Type B pancreatic cell (in vitro differentiated cells): ENCODE data around the gene MBD6. TPM values are rescaled to one million over a fixed set of nuclear protein-coding genes. Genes with fewer than 3 reads are reported as not detected.
"Not testable (repeated sequence)": the region's sequence is repeated elsewhere in the genome, so short reads cannot be mapped to it uniquely, and the experiment has no call there.

Source experiments
- DNase-seq: peaks from one replicate; pipeline ENCODE4 v3.0.0; 2021; ENCODE audit warnings: mixed read lengths; ENCODE audit not compliant: unreplicated experiment; ENCODE audit errors: extremely low spot score
- H3K27ac Mint-ChIP-seq: 2 replicates; pipeline ENCODE4 v1.8.0; 2021; ENCODE audit warnings: mild to moderate bottlenecking, mixed read lengths
- H3K27me3 Mint-ChIP-seq: 2 replicates; pipeline ENCODE4 v1.8.0; 2021; ENCODE audit warnings: mixed read lengths
- H3K36me3 Mint-ChIP-seq: 2 replicates; pipeline ENCODE4 v1.8.0; 2021; ENCODE audit warnings: mixed read lengths
- H3K4me1 Mint-ChIP-seq: one replicate; pipeline ENCODE4 v1.8.0; 2021; ENCODE audit warnings: mixed read lengths; ENCODE audit not compliant: unreplicated experiment
- H3K4me3 Mint-ChIP-seq: 2 replicates; pipeline ENCODE4 v1.8.0; 2021; ENCODE audit warnings: mild to moderate bottlenecking, mixed read lengths
- H3K9me3 Mint-ChIP-seq: 2 replicates; pipeline ENCODE4 v1.8.0; 2021; ENCODE audit warnings: mixed read lengths
- CTCF ChIP-seq: fragments of 200-600 bp; sonication (generic); conservative IDR thresholded peaks from 2 replicates; pipeline ENCODE4 v1.5.0; 2021; ENCODE audit warnings: antibody characterized with exemption, mild to moderate bottlenecking
- total RNA-seq: library from RNA; stranded (reverse); gene quantifications from 2 replicates; pipeline ENCODE4 v1.2.1, GENCODE V29; 2021; ENCODE audit warnings: low replicate concordance

MBD6 gene
- total RNA-seq, 1 donor from 2014 or later: 94.7 TPM

GRCh38 chr12:57558864-57559263, 36.2 kb downstream of the MBD6 start:
- peaks cover under 1% of the 10 kb centered on the region for H3K4me1 Mint-ChIP-seq
- H3K27ac Mint-ChIP-seq: no peak overlapping the region
- H3K27me3 Mint-ChIP-seq: peaks cover 25% of the 10 kb centered on the region
- H3K4me3 Mint-ChIP-seq: no peak overlapping the region
- no peak for DNase-seq
- H3K9me3 Mint-ChIP-seq: no peaks in the 10 kb centered on the region
- H3K36me3 Mint-ChIP-seq: no peaks in the 10 kb centered on the region
- TF ChIP-seq CTCF: no peak

GRCh38 chr12:57560516-57560915, 37.9 kb downstream of the MBD6 start:
- Mint-ChIP-seq H3K36me3 (no peaks in the 10 kb centered on the region), H3K9me3 (no peaks in the 10 kb centered on the region), H3K27ac (no peak overlapping the region), H3K4me3 (no peak overlapping the region), H3K27me3 (peaks cover 26% of the 10 kb centered on the region), H3K4me1 (no peaks in the 10 kb centered on the region)
- TF ChIP-seq CTCF: no peak
- no peak for DNase-seq

- not testable (repeated sequence) for H3K36me3 Mint-ChIP-seq, H3K4me3 Mint-ChIP-seq, H3K4me1 Mint-ChIP-seq, DNase-seq, H3K27ac Mint-ChIP-seq, H3K9me3 Mint-ChIP-seq
- peaks cover 26% of the 10 kb centered on the region for H3K27me3 Mint-ChIP-seq
These were observed 38.5 kb downstream of the MBD6 start for GRCh38 chr12:57561117-57561516.

GRCh38 chr12:57563358-57563757, 40.7 kb downstream of the MBD6 start:
- no peak for TF ChIP-seq CTCF
- Mint-ChIP-seq H3K4me3 (no peak overlapping the region), H3K27ac (no peak overlapping the region), H3K27me3 (peaks cover 26% of the 10 kb centered on the region), H3K9me3 (no peaks in the 10 kb centered on the region), H3K36me3 (no peaks in the 10 kb centered on the region), H3K4me1 (no peaks in the 10 kb centered on the region)
- no peak for DNase-seq

GRCh38 chr12:57564178-57564740, 41.6 kb downstream of the MBD6 start:
- Mint-ChIP-seq H3K4me3 (no peak overlapping the region), H3K4me1 (no peaks in the 10 kb centered on the region), H3K27ac (no peak overlapping the region), H3K27me3 (peaks cover 26% of the 10 kb centered on the region), H3K36me3 (no peaks in the 10 kb centered on the region), H3K9me3 (no peaks in the 10 kb centered on the region)
- DNase-seq: no peak
- TF ChIP-seq CTCF: no peak

- no peaks in the 10 kb centered on the region for H3K36me3 Mint-ChIP-seq
- H3K27ac Mint-ChIP-seq: no peak overlapping the region
- no peaks in the 10 kb centered on the region for H3K9me3 Mint-ChIP-seq
- peaks cover 8% of the 10 kb centered on the region for H3K27me3 Mint-ChIP-seq
- TF ChIP-seq CTCF: no peak
- no peak for DNase-seq
- H3K4me1 Mint-ChIP-seq: no peaks in the 10 kb centered on the region
- H3K4me3 Mint-ChIP-seq: no peak overlapping the region
These were observed 46.2 kb downstream of the MBD6 start for GRCh38 chr12:57568838-57569237.
